NB4 (cell line): ENCODE measurements around the gene MATR3.

Experiments
- CTCF ChIP-seq: IDR thresholded peaks from one replicate; pipeline ENCODE4 v1.5.1; 2012; ENCODE audit warnings: low read depth, low read length
- POLR2A ChIP-seq: IDR thresholded peaks from 2 replicates; pipeline ENCODE4 v1.6.1; 2011; ENCODE audit warnings: mild to moderate bottlenecking; ENCODE audit not compliant: insufficient read length; ENCODE audit errors: extremely low read depth

- TF ChIP-seq POLR2A (no peak), CTCF (no peak)
Measured at GRCh38 chr5:139340051-139340450, 46.5 kb downstream of the MATR3 start.
